ENCODE measurements around the gene SYT1. TPM values are rescaled to one million over a fixed set of nuclear protein-coding genes. Genes with fewer than 3 reads are reported as not detected.

Gene SYT1
- total and polyA plus RNA-seq, 2 donors (not counting 1 experiment from before 2014, with no cell fraction given) = 0.90 to 2.1 TPM

DNA sequence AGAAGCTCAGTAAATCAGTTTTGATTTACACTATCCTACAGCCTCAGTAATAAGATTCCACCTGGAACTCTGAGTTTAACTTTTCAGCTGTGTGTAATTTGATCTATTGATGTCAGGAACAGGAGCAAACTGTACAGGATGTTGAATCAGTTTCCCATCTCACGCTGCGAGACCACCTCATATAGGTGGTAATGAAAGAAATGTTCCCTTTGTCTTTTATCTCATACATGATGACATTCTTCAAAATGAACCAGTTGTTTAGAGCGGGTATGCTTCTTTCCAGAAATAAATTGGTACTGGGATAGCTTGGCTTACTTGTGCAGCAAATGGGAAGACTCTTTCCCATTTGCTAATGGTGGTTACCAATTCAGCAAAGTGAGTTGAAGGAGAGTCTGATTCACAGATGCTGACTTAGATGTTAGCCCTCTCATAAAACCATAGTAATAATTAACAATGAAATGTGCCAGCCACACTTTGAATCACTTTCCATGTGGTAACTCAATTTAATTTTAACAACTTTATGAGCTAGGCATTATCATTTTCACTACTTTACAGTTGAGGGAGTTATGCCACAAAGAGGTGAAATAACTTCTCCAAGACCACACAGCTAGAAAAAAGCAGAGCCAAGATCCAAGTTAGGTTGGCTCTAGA lies 574.7 kb downstream of the SYT1 start:
- Histone ChIP-seq H3K9ac (ENCODE audit: insufficient read depth, low read length) (no peak overlapping the region), H3K9me3 (ENCODE audit: control insufficient read depth, insufficient read depth, low read depth, low read length) (no peaks in the 10 kb centered on the region), H3K79me2 (ENCODE audit: control insufficient read depth, insufficient read depth, low read length) (no peaks in the 10 kb centered on the region), H3K4me2 (ENCODE audit: extremely low read depth, insufficient read depth, low read length) (no peak overlapping the region), H4K20me1 (ENCODE audit: control insufficient read depth, extremely low read depth, insufficient read depth, low read length) (no peaks in the 10 kb centered on the region), H2AFZ (ENCODE audit: low read length) (no peak overlapping the region), H3K4me1 (ENCODE audit: control insufficient read depth, extremely low read depth, insufficient read depth, low read length) (no peaks in the 10 kb centered on the region), H3K27me3 (ENCODE audit: control insufficient read depth, insufficient read depth, low read length) (no peaks in the 10 kb centered on the region), H3K36me3 (ENCODE audit: control insufficient read depth, insufficient read depth, low read length) (no peaks in the 10 kb centered on the region), H3K4me3 (replicated peaks in 1 of 4; ENCODE audit: control extremely low read depth in 1 of 4, insufficient read depth in 1 of 4, low read depth in 3 of 4, low read length in 4 of 4) (no peak overlapping the region), H3K27ac (ENCODE audit: insufficient read depth, low read length) (no peak overlapping the region)
- DNase-seq (ENCODE audit: low read depth in 2 of 2) = peak in 1 of 2 donors; percentile 28
- TF ChIP-seq EZH2 (IDR thresholded peaks at IDR 0.05; ENCODE audit: low read length, missing control alignments) = no peak
- TF ChIP-seq, protein P1, sequence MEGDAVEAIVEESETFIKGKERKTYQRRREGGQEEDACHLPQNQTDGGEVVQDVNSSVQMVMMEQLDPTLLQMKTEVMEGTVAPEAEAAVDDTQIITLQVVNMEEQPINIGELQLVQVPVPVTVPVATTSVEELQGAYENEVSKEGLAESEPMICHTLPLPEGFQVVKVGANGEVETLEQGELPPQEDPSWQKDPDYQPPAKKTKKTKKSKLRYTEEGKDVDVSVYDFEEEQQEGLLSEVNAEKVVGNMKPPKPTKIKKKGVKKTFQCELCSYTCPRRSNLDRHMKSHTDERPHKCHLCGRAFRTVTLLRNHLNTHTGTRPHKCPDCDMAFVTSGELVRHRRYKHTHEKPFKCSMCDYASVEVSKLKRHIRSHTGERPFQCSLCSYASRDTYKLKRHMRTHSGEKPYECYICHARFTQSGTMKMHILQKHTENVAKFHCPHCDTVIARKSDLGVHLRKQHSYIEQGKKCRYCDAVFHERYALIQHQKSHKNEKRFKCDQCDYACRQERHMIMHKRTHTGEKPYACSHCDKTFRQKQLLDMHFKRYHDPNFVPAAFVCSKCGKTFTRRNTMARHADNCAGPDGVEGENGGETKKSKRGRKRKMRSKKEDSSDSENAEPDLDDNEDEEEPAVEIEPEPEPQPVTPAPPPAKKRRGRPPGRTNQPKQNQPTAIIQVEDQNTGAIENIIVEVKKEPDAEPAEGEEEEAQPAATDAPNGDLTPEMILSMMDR (conservative IDR thresholded peaks at IDR 0.05 in 1 of 2, IDR thresholded peaks at IDR 0.05 in 1 of 2; ENCODE audit: low read depth in 1 of 2, low read length in 2 of 2) = no peak

DNA sequence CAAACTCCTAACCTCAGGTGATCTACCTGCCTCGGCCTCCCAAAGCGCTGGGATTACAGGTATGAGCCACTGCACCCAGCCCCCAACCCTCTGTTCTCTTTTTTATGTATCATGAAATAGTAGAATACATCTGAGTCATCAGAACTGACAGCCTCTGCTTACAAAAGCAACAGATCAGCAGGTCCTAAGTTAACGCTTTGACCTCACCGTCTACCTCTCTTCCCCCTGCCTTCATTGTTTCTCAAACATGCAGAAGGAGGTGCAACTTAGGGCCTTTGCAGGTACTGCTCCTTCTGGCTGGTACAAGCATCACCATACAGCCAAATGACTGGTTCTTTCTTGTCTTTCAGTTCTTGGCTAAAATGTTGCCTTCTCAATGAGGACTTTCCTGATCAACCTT lies 577.0 kb downstream of the SYT1 start:
- no peaks in the 10 kb centered on the region for H3K36me3 ChIP-seq (ENCODE audit: control insufficient read depth, insufficient read depth, low read length)
- H3K4me3 ChIP-seq (replicated peaks in 1 of 4; ENCODE audit: control extremely low read depth in 1 of 4, insufficient read depth in 1 of 4, low read depth in 3 of 4, low read length in 4 of 4) = no peak overlapping the region
- no peak overlapping the region for H3K9ac ChIP-seq (ENCODE audit: insufficient read depth, low read length)
- H2AFZ ChIP-seq (ENCODE audit: low read length) = no peak overlapping the region
- DNase-seq (ENCODE audit: low read depth in 2 of 2) = peak in 1 of 2 donors; percentile 9
- no peaks in the 10 kb centered on the region for H3K79me2 ChIP-seq (ENCODE audit: control insufficient read depth, insufficient read depth, low read length)
- H4K20me1 ChIP-seq (ENCODE audit: control insufficient read depth, extremely low read depth, insufficient read depth, low read length) = no peaks in the 10 kb centered on the region
- no peaks in the 10 kb centered on the region for H3K9me3 ChIP-seq (ENCODE audit: control insufficient read depth, insufficient read depth, low read depth, low read length)
- no peak overlapping the region for H3K27ac ChIP-seq (ENCODE audit: insufficient read depth, low read length)
- TF ChIP-seq, protein P1 (conservative IDR thresholded peaks at IDR 0.05 in 1 of 2, IDR thresholded peaks at IDR 0.05 in 1 of 2; ENCODE audit: low read depth in 1 of 2, low read length in 2 of 2) = no peak
- TF ChIP-seq EZH2 (IDR thresholded peaks at IDR 0.05; ENCODE audit: low read length, missing control alignments) = no peak
- no peak overlapping the region for H3K4me2 ChIP-seq (ENCODE audit: extremely low read depth, insufficient read depth, low read length)
- no peaks in the 10 kb centered on the region for H3K4me1 ChIP-seq (ENCODE audit: control insufficient read depth, extremely low read depth, insufficient read depth, low read length)
- no peaks in the 10 kb centered on the region for H3K27me3 ChIP-seq (ENCODE audit: control insufficient read depth, insufficient read depth, low read length)

DNA sequence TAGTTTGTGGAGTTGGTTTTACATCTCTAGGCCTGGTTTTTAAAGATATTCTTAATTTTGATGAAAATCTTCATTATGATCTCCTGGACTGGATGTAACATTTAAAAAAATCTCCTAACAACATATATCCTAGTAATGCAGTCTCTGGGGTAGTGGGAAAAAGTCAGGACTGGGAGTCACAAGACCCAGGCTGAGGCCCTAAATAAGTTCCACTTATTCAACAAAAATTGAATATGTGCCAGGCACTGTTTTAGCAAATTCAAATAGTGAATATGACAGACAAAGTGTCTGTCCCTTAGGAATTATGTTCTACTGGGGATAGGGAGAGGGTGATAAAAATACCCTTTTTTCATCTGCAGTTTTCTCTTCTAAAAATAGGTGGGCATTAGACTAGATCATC lies 577.8 kb downstream of the SYT1 start:
- TF ChIP-seq EZH2 (IDR thresholded peaks at IDR 0.05; ENCODE audit: low read length, missing control alignments) = no peak
- TF ChIP-seq, protein P1 (conservative IDR thresholded peaks at IDR 0.05 in 1 of 2, IDR thresholded peaks at IDR 0.05 in 1 of 2; ENCODE audit: low read depth in 1 of 2, low read length in 2 of 2) = no peak
- Histone ChIP-seq H3K27me3 (ENCODE audit: control insufficient read depth, insufficient read depth, low read length) (no peaks in the 10 kb centered on the region), H3K27ac (ENCODE audit: insufficient read depth, low read length) (no peak overlapping the region), H3K4me3 (replicated peaks in 1 of 4; ENCODE audit: control extremely low read depth in 1 of 4, insufficient read depth in 1 of 4, low read depth in 3 of 4, low read length in 4 of 4) (no peak overlapping the region), H3K4me2 (ENCODE audit: extremely low read depth, insufficient read depth, low read length) (no peak overlapping the region), H2AFZ (ENCODE audit: low read length) (no peak overlapping the region), H3K9ac (ENCODE audit: insufficient read depth, low read length) (no peak overlapping the region), H3K36me3 (ENCODE audit: control insufficient read depth, insufficient read depth, low read length) (no peaks in the 10 kb centered on the region), H4K20me1 (ENCODE audit: control insufficient read depth, extremely low read depth, insufficient read depth, low read length) (no peaks in the 10 kb centered on the region), H3K4me1 (ENCODE audit: control insufficient read depth, extremely low read depth, insufficient read depth, low read length) (no peaks in the 10 kb centered on the region), H3K79me2 (ENCODE audit: control insufficient read depth, insufficient read depth, low read length) (no peaks in the 10 kb centered on the region), H3K9me3 (ENCODE audit: control insufficient read depth, insufficient read depth, low read depth, low read length) (no peaks in the 10 kb centered on the region)
- no peak for DNase-seq (ENCODE audit: low read depth in 2 of 2)
